Esophagus (tissue), 2 donors: ENCODE measurements around the gene MRPS14. TPM values are rescaled to one million over a fixed set of nuclear protein-coding genes. Genes with fewer than 3 reads are reported as not detected.

Source experiments
- H3K27ac ChIP-seq, 2 donors: one replicate each; pipeline ENCODE4 v1.5.1; 2013; ENCODE audit warnings: low read depth in 2 of 2, mild to moderate bottlenecking in 2 of 2, inconsistent platforms in 1 of 2, low read length in 1 of 2, moderate library complexity in 1 of 2
- H3K27me3 ChIP-seq, 2 donors: one replicate each; pipeline ENCODE4 v1.6.1; 2013; ENCODE audit warnings: low read length in 2 of 2, control low read depth in 1 of 2, mild to moderate bottlenecking in 1 of 2; ENCODE audit not compliant: insufficient read depth in 2 of 2, control insufficient read depth in 1 of 2
- H3K36me3 ChIP-seq, 2 donors: one replicate each; pipeline ENCODE4 v1.6.1; 2013; ENCODE audit warnings: low read length in 1 of 2; ENCODE audit not compliant: control insufficient read depth in 2 of 2, insufficient read depth in 2 of 2
- H3K4me1 ChIP-seq, 2 donors: one replicate each; pipeline ENCODE4 v1.6.1; 2013; ENCODE audit warnings: low read length in 1 of 2; ENCODE audit not compliant: control insufficient read depth in 2 of 2, insufficient read depth in 2 of 2
- H3K4me3 ChIP-seq, 2 donors: one replicate each; pipeline ENCODE4 v1.5.1; 2013; ENCODE audit warnings: low read length in 2 of 2, mild to moderate bottlenecking in 2 of 2, low read depth in 1 of 2, moderate library complexity in 1 of 2
- H3K9me3 ChIP-seq, 2 donors: one replicate each; pipeline ENCODE4 v1.6.1; 2013; ENCODE audit warnings: mild to moderate bottlenecking in 2 of 2, low read depth in 1 of 2, low read length in 1 of 2, moderate library complexity in 1 of 2; ENCODE audit not compliant: control insufficient read depth in 2 of 2, insufficient read depth in 1 of 2
- WGBS, 2 donors: extraction: QIAGEN DNeasy Blood & Tissue Kit; methylation state at CpG; one replicate each; pipeline ENCODE4 v1.1.7; 2013; 5-methylcytosine and 5-hydroxymethylcytosine counted together
- polyA plus RNA-seq, 2 donors: library from polyadenylated mRNA; stranded (reverse); fragments of 200-250 nt; gene quantifications; one replicate each; pipeline ENCODE4 v1.2.3, GENCODE V29; 2013
- donor health status: healthy with polysubstance abuse.
- donor health status: Bipolar disorder and iron deficiency.

MRPS14 gene
- polyA plus RNA-seq, 2 donors = 6.7 to 21.2 TPM

- no peaks in the 10 kb centered on the region for H3K9me3 ChIP-seq
- no peaks in the 10 kb centered on the region for H3K27me3 ChIP-seq
- H3K4me3 ChIP-seq = no peak overlapping the region
- H3K4me1 ChIP-seq = peaks cover 0 to 3% of the 10 kb centered on the region in 2 donors
- WGBS, 2 donors = 78 to 80% methylated on average over 2 of the region's 2 CpGs
- peaks cover 3% of the 10 kb centered on the region in 2 donors for H3K36me3 ChIP-seq
- peak overlapping the region; percentile 4 to 51 for H3K27ac ChIP-seq
These were observed 51.3 kb downstream of the MRPS14 start for GRCh38 chr1:174971902-174972301.

- no peak overlapping the region for H3K27ac ChIP-seq
- no peaks in the 10 kb centered on the region for H3K27me3 ChIP-seq
- H3K9me3 ChIP-seq = no peaks in the 10 kb centered on the region
- H3K4me3 ChIP-seq = no peak overlapping the region
- peaks cover 0 to under 1% of the 10 kb centered on the region in 2 donors for H3K36me3 ChIP-seq
- H3K4me1 ChIP-seq = peaks cover 0 to 1% of the 10 kb centered on the region in 2 donors
These were observed 51.8 kb downstream of the MRPS14 start for GRCh38 chr1:174971466-174971865.

GRCh38 chr1:174969977-174970376 is 53.2 kb downstream of the MRPS14 start:
- peaks cover 0 to 3% of the 10 kb centered on the region in 2 donors for H3K4me1 ChIP-seq
- WGBS, 2 donors = 67 to 89% methylated on average over 1 of the region's 1 CpG
- H3K36me3 ChIP-seq = no peaks in the 10 kb centered on the region
- H3K4me3 ChIP-seq = no peak overlapping the region
- no peaks in the 10 kb centered on the region for H3K9me3 ChIP-seq
- H3K27ac ChIP-seq = no peak overlapping the region
- H3K27me3 ChIP-seq = no peaks in the 10 kb centered on the region

GRCh38 chr1:174968750-174969244 is 54.4 kb downstream of the MRPS14 start:
- H3K27ac ChIP-seq = peak overlapping the region in 1 of 2 donors; percentile 17
- no peaks in the 10 kb centered on the region for H3K9me3 ChIP-seq
- H3K4me3 ChIP-seq = no peak overlapping the region
- peaks cover 0 to 3% of the 10 kb centered on the region in 2 donors for H3K4me1 ChIP-seq
- H3K27me3 ChIP-seq = no peaks in the 10 kb centered on the region
- WGBS, 2 donors = 66 to 71% methylated on average over 5 of the region's 5 CpGs
- H3K36me3 ChIP-seq = no peaks in the 10 kb centered on the region

- peaks cover 0 to 3% of the 10 kb centered on the region in 2 donors for H3K4me1 ChIP-seq
- 58 to 59% methylated on average over 4 of the region's 4 CpGs for WGBS, 2 donors
- H3K4me3 ChIP-seq = no peak overlapping the region
These were observed 55.1 kb downstream of the MRPS14 start for GRCh38 chr1:174967845-174968705.

GRCh38 chr1:174966008-174966572 is 57.1 kb downstream of the MRPS14 start:
- no peaks in the 10 kb centered on the region for H3K27me3 ChIP-seq
- WGBS, 2 donors = 11 to 35% methylated on average over 1 of the region's 1 CpG
- H3K4me1 ChIP-seq = peaks cover 0 to 3% of the 10 kb centered on the region in 2 donors
- H3K36me3 ChIP-seq = no peaks in the 10 kb centered on the region
- H3K4me3 ChIP-seq = peak overlapping the region in 1 of 2 donors; percentile 49
- no peaks in the 10 kb centered on the region for H3K9me3 ChIP-seq
- peak overlapping the region; percentile 95 to 97 for H3K27ac ChIP-seq

More at GRCh38 chr1:174967845-174968705, 55.1 kb downstream of the MRPS14 start:
- no peaks in the 10 kb centered on the region for H3K9me3 ChIP-seq
- no peaks in the 10 kb centered on the region for H3K36me3 ChIP-seq
- H3K27me3 ChIP-seq = no peaks in the 10 kb centered on the region
- peak overlapping the region in 1 of 2 donors; percentile 56 for H3K27ac ChIP-seq

GRCh38 chr1:174965362-174966007 is 57.7 kb downstream of the MRPS14 start:
- no peaks in the 10 kb centered on the region for H3K27me3 ChIP-seq
- no peaks in the 10 kb centered on the region for H3K9me3 ChIP-seq
- H3K27ac ChIP-seq = peak overlapping the region; percentile 95 to 97
- H3K4me3 ChIP-seq = peak overlapping the region; percentile 36 to 49
- no peaks in the 10 kb centered on the region for H3K36me3 ChIP-seq
- WGBS, 2 donors = 30 to 33% methylated on average over 3 of the region's 3 CpGs
- peaks cover 0 to 3% of the 10 kb centered on the region in 2 donors for H3K4me1 ChIP-seq

GRCh38 chr1:174964972-174965361 is 58.3 kb downstream of the MRPS14 start:
- H3K27ac ChIP-seq = peak overlapping the region; percentile 95 to 97
- peak overlapping the region; percentile 7 to 49 for H3K4me3 ChIP-seq
- H3K27me3 ChIP-seq = no peaks in the 10 kb centered on the region
- no peaks in the 10 kb centered on the region for H3K9me3 ChIP-seq
- WGBS, 2 donors = 17 to 19% methylated on average over 1 of the region's 1 CpG
- H3K4me1 ChIP-seq = peaks cover 0 to 3% of the 10 kb centered on the region in 2 donors
- H3K36me3 ChIP-seq = no peaks in the 10 kb centered on the region

- H3K9me3 ChIP-seq = no peaks in the 10 kb centered on the region
- peak overlapping the region in 1 of 2 donors; percentile 49 for H3K4me3 ChIP-seq
- peaks cover 0 to 3% of the 10 kb centered on the region in 2 donors for H3K4me1 ChIP-seq
- no peaks in the 10 kb centered on the region for H3K27me3 ChIP-seq
- no peaks in the 10 kb centered on the region for H3K36me3 ChIP-seq
- 19 to 29% methylated on average over 6 of the region's 6 CpGs for WGBS, 2 donors
- peak overlapping the region; percentile 74 to 97 for H3K27ac ChIP-seq
These were observed 58.8 kb downstream of the MRPS14 start for GRCh38 chr1:174964261-174964971.
